Mesothelial cell of epicardium (in vitro differentiated cells): ENCODE measurements around the gene EIF1. TPM values are rescaled to one million over a fixed set of nuclear protein-coding genes. Genes with fewer than 3 reads are reported as not detected.
A peak's percentile ranks its signal among the peaks of the same experiment; 100 is the strongest.
"Not testable (repeated sequence)": the region's sequence is repeated elsewhere in the genome, so short reads cannot be mapped to it uniquely, and the experiment has no call there.

ENCODE experiments used
- DNase-seq, 2 experiments: peaks; one replicate each; pipeline ENCODE4 v3.0.0; 2021; ENCODE audit warnings: low spot score in 2 of 2; ENCODE audit not compliant: unreplicated experiment in 2 of 2
- H3K27ac Mint-ChIP-seq: 2 replicates; pipeline ENCODE4 v1.8.0; 2021; ENCODE audit warnings: mixed read lengths
- H3K27me3 Mint-ChIP-seq: 2 replicates; pipeline ENCODE4 v1.8.0; 2021; ENCODE audit warnings: low read depth, mixed read lengths
- H3K36me3 Mint-ChIP-seq: 2 replicates; pipeline ENCODE4 v1.8.0; 2021; ENCODE audit warnings: mixed read lengths
- H3K4me1 Mint-ChIP-seq: 2 replicates; pipeline ENCODE4 v1.8.0; 2021; ENCODE audit warnings: mixed read lengths
- H3K4me3 Mint-ChIP-seq: 2 replicates; pipeline ENCODE4 v1.8.0; 2021; ENCODE audit warnings: mild to moderate bottlenecking, moderate library complexity, mixed read lengths
- H3K9me3 Mint-ChIP-seq: 2 replicates; pipeline ENCODE4 v1.8.0; 2021; ENCODE audit warnings: mixed read lengths
- CTCF ChIP-seq: fragments of 200-600 bp; sonication (generic); IDR thresholded peaks from one replicate; pipeline ENCODE4 v1.5.0; 2021; ENCODE audit warnings: antibody characterized with exemption; ENCODE audit not compliant: unreplicated experiment
- total RNA-seq: library from RNA; stranded (reverse); gene quantifications from 3 replicates; pipeline ENCODE4 v1.2.1, GENCODE V29; 2021

EIF1 gene
- total RNA-seq, 1 donor from 2014 or later, result 606 TPM

- no peaks in the 10 kb centered on the region for H3K27me3 Mint-ChIP-seq
- H3K27ac Mint-ChIP-seq, result no peak overlapping the region
- peaks cover 19% of the 10 kb centered on the region for H3K36me3 Mint-ChIP-seq
- H3K4me3 Mint-ChIP-seq, result no peak overlapping the region
- no peaks in the 10 kb centered on the region for H3K9me3 Mint-ChIP-seq
- no peak for TF ChIP-seq CTCF
- peaks cover 9% of the 10 kb centered on the region for H3K4me1 Mint-ChIP-seq
- no peak for DNase-seq
Measured at GRCh38 chr17:41695134-41695661, 6.5 kb downstream of the EIF1 start.

DNA sequence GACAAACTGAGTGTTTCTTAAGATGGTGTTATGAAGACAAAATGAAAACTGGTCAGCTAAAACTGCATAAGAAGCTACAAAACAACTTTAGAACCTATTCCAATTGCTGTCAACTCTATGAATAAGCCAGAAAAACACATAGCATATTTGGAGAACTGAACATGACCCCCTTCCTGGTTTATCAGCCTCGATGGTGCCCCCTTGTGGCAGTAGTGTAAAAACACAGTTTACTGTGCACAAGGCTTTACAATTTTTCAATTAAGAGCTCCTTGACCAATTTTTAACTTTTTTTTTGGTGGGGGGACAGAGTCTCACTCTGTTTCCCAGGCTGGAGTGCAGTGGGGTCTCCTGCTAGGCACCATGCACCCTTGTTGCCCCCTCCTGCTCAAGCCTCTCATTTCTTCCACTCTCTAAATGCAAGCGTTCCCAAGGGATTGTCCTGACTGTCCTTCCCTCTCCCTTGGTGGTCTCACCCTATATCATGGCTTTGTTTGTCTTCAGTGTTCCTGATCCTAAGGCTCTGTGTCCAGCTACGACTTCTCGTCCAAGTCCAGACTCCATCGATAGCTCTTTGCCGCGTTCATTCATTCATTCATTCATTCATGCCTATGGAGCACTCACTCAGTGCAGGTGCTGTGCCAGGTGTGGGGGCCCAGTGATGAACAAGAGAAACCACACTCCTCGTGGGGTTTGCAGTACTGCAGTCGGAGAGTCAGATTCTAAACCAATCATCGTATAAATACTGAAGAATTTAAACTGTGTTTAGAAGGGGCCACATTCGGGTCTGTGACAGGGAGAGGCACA lies 7.5 kb downstream of the EIF1 start:
- peak; percentile 92 for TF ChIP-seq CTCF
- Mint-ChIP-seq H3K27ac (no peak overlapping the region), H3K9me3 (no peaks in the 10 kb centered on the region), H3K4me1 (peaks cover 7% of the 10 kb centered on the region), H3K36me3 (peaks cover 13% of the 10 kb centered on the region), H3K27me3 (no peaks in the 10 kb centered on the region), H3K4me3 (no peak overlapping the region)
- DNase-seq, result peak; percentile 64 to 71

GRCh38 chr17:41697122-41697962 lies 8.7 kb downstream of the EIF1 start:
- Mint-ChIP-seq H3K9me3 (no peaks in the 10 kb centered on the region), H3K4me3 (no peak overlapping the region), H3K4me1 (peaks cover 7% of the 10 kb centered on the region), H3K27ac (no peak overlapping the region), H3K36me3 (peaks cover 9% of the 10 kb centered on the region), H3K27me3 (no peaks in the 10 kb centered on the region)
- no peak for TF ChIP-seq CTCF
- DNase-seq, result no peak

DNA sequence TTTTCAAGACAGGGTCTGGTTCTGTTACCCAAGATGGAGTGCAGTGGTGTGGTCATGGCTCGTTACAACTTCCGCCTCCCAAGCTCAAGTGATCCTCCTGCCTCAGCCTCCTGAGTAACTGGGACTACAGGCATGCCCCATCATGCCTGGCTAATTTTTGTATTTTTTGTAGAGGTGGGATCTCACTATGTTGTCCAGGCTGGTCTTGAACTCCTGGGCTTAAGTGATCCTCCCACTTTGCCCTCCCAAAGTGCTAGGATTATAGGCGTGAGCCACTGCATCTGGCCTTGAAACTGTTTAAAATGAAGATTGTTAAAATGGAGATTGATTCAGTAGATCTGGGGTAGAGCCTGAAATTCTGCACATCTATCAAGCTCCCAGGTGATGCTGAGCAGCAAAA lies 12.2 kb downstream of the EIF1 start:
- H3K27ac Mint-ChIP-seq, H3K36me3 Mint-ChIP-seq, H3K27me3 Mint-ChIP-seq, H3K4me3 Mint-ChIP-seq, DNase-seq, H3K9me3 Mint-ChIP-seq: not testable (repeated sequence)
- peaks cover 12% of the 10 kb centered on the region for H3K4me1 Mint-ChIP-seq

DNA sequence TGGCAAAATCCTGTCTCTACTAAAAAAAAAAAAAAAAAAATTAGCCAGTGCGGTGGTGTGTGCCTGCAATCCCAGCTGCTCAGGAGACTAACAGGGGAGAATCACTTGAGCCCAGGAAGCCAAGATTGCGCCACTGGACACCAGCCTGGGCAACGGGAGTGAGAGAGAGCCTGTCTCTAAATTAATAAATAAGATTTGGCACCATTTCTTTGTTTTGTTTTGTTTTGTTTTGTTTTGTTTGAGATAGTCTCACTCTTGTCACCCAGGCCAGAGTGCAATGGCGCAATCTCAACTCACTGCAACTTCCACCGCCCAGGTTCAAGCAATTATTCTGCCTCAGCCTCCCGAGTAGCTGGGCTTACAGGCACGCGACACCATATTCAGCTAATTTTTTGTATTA lies 14.0 kb downstream of the EIF1 start:
- H3K4me3 Mint-ChIP-seq, result no peak overlapping the region
- H3K27me3 Mint-ChIP-seq, result no peaks in the 10 kb centered on the region
- no peak for DNase-seq
- H3K27ac Mint-ChIP-seq, result no peak overlapping the region
- H3K36me3 Mint-ChIP-seq, result no peaks in the 10 kb centered on the region
- TF ChIP-seq CTCF, result no peak
- H3K9me3 Mint-ChIP-seq, result no peaks in the 10 kb centered on the region
- H3K4me1 Mint-ChIP-seq, result peaks cover 6% of the 10 kb centered on the region
